HG02623 (cell line): Measurements from ENCODE around the gene SETD5.

Experiments
- ATAC-seq: cut with Tn5 transposase; IDR thresholded peaks from one replicate; pipeline ENCODE4 v1.9.1; 2021; ENCODE audit warnings: moderate library complexity; ENCODE audit not compliant: unreplicated experiment

SETD5 gene, protein sequence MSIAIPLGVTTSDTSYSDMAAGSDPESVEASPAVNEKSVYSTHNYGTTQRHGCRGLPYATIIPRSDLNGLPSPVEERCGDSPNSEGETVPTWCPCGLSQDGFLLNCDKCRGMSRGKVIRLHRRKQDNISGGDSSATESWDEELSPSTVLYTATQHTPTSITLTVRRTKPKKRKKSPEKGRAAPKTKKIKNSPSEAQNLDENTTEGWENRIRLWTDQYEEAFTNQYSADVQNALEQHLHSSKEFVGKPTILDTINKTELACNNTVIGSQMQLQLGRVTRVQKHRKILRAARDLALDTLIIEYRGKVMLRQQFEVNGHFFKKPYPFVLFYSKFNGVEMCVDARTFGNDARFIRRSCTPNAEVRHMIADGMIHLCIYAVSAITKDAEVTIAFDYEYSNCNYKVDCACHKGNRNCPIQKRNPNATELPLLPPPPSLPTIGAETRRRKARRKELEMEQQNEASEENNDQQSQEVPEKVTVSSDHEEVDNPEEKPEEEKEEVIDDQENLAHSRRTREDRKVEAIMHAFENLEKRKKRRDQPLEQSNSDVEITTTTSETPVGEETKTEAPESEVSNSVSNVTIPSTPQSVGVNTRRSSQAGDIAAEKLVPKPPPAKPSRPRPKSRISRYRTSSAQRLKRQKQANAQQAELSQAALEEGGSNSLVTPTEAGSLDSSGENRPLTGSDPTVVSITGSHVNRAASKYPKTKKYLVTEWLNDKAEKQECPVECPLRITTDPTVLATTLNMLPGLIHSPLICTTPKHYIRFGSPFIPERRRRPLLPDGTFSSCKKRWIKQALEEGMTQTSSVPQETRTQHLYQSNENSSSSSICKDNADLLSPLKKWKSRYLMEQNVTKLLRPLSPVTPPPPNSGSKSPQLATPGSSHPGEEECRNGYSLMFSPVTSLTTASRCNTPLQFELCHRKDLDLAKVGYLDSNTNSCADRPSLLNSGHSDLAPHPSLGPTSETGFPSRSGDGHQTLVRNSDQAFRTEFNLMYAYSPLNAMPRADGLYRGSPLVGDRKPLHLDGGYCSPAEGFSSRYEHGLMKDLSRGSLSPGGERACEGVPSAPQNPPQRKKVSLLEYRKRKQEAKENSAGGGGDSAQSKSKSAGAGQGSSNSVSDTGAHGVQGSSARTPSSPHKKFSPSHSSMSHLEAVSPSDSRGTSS (N-terminal part only)

DNA sequence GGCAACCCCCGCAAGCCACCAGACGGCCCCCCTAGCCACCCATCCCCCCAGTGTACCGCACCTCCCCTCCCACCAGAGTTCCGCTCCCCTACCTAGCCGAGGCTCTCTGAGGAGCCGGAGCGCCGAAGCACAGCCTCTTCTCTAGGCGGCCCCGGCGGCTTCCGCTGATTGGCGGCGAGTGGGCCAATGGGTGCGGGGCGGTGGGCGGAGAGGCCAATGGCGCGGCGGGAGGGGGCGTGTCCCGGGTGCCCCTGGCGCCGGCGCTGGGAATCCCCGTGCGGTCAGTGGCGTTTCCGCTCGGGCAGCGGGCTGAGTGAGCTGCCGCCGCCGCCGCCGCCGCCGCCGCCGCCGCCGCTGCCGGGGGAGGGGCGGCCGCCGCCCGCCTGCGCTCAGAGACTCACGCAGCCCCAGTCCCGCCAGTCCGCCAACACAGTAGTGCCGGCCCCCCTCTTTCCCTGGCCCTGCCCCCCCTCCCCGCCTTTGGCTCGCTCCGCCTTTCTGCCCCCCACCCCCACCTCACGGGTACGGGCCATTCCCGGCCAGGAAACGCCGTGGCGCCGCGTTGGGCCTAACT is at the start of gene SETD5:
TSS of gene SETD5 (plus strand) at position 284 of the 574 bp plus-strand sequence. CDS start 31,324 bp downstream, outside the sequence.
- peak; percentile 42 for ATAC-seq

DNA sequence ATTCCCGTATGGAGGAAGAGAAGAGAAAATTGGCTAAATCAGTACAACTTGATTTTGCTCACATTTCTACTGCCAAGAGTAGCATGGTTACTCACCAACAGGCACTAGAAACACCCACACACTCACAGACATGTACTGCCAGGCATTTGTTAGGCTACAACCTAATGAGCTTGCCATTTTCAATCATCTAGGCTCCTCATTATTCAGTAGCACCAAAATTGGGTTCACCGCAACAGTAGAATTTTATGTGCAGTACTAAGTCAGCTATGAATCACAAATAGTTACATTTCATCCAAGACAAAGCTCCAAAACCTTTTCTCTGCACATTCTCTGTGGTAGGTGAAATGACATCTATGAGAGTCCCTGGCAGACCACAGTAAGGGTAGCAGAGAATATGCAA is 49.5 kb upstream of the SETD5 start:
- ATAC-seq, result no peak

DNA sequence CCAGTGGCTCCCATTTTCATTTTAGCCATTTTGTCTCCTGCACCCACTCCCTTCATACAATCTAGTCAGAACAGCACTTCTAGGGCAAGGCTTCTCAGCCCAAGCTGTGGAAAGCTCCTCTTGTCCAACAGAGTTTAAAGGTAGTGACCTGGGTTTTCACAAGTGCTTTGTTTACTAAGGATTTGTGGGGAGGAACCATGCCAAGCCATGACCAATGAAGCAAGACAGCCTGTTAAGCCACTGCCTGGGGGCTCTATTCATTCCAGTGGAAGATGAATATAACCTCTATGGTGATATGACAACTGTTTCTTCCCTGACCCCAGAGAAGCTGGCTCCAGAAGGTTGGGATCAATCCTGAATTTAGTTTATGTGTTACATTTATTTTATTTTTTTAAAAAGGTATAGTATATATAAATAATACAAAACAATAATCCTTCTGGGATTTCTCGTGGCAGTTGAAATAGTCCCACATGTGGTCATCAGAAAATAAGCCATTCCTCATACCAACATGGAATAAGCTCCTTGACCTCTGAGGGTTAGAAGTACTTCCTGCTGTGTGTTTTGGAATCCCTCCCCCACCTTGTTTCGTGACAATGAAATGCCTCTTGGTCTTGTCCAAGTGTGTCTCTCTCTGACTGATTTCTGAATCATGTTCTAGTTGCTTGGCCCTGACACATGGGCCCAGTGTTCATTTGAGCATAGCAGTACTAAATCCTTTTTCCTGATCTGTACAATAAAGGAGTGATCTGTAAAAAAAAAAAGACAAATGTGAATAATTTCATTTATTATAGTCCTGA is 47.9 kb upstream of the SETD5 start:
- ATAC-seq, result no peak

DNA sequence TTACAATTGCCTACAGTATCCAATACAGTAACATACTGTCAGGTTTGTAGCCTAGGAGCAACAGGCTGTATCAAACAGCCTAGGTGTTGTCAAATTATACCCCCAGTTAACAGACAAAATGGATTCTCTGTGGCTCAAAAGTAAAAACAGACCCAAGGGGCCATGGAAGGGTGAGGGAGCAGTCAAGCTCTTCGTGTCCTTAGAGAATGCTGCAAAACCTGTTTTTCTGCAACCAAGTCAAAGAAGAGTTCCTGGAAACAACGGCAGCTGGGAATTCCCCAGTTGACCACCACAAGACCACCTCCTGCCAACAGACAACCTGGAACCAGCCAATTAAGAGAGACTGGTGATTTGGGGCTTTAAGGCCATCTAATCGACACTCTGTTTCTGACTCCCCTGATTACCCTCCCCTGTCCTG is 45.7 kb upstream of the SETD5 start:
- ATAC-seq, result no peak

DNA sequence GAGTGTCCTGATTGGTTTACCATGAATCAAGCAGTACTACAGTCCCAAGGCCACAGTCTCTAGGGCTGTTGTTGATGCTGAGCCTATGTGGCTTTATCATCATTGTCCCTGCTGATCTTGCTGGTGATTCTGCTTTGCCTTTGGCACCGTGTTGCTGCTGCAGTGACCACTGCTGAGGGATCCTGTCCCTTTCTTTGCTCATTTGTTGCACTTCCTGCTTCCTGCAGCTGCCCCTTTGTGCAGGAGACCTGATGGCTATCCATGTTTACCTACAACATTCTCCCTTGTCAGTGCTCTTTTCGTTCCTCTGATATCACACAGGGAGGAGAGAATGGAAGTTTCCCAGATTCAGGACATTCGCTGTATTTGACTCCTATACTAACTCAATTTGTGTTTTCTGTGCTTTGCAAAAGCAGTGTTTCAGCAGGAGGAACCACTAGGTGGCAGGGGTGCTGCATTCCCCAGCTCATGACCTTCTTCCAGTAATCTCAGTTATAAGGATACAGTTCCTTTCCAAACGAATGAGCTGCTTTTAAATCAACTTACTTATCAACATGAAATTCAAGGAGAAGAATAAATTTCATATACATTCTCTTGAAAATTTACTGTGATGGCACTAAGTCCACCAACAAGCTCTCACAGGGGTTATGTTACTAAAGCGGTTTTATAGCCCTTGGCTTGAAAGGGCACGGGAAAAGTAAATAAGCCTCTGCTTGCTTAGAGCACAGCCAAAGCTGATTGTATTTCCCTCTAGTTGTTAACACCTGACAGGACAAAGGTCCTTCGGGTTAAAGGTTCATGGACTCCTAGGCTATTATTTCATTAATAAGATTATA is 44.3 kb upstream of the SETD5 start:
- no peak for ATAC-seq

DNA sequence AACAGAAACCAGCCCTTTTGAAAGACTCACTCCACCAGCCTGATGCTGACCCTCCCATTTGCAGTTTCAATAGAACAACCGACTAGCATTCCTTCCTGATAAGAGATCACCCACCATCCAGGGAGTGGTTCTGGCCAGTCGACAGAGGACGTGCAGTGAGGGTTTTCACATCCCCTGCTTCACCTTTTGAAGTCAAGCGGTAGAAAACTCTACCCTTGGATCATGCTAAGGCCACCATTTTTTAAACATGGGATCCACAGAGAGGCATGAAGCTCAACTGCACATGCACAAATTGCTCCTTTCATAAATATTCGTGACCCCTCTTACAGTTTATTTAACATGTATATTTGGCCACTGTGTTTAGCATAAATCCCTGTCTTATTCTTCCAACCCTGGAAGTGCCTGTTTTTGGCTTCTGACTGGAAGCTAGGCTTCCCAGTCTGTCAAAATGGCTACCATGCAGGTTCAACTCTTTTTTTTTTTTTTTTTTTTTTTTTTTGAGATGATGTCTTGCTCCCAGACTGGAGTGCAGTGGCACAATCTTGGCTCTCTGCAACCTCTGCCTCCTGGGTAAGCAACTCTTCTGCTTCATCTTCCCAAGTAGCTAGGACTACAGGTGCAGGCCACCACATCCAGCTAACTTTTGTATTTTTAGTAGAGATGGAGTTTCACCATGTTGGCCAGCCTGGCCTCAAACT is 35.6 kb upstream of the SETD5 start:
- ATAC-seq, result no peak

DNA sequence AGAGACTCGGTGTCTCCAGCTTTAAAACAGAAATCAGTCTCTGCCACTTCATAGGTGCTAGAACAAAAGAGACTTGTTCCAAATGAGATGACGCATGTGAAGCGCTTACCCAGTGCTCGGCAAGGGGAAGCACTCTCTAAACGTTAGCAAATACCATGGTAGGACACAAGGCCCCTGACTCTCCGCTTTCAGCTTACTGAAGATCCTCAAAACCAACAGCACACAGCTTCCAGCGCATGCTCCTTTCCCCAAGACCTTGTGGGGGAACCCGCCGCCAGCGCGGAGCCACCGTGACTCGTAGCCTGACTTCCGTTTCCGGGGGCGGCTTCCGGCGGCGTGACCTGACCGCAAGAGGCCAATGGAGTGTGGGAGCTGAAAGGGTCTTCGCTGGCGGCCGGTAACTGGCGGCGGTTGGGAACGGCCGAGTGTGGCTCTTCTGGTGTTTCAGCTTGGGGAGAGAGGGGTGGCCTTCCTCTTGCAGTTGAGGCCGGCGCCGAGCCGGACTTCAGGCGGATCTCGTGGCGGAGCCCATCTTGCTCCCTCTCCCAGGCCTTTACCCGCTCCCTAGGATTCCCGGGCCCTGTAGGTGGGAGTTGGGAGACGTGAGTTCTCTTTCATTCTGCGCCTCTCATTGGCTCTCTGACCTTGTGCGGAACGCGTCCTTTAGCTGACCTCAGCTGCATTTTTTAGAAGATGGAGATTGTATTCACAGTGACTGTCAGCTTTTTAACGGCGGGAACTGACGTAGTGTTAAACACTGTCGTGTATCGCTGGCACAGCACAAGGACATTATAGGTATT is 34.5 kb upstream of the SETD5 start, which contains the start of gene THUMPD3:
TSS of gene THUMPD3 (plus strand) at position 324 of the 800 bp plus-strand sequence. CDS start 2,015 bp downstream, outside the sequence.
- ATAC-seq, result peak; percentile 93

DNA sequence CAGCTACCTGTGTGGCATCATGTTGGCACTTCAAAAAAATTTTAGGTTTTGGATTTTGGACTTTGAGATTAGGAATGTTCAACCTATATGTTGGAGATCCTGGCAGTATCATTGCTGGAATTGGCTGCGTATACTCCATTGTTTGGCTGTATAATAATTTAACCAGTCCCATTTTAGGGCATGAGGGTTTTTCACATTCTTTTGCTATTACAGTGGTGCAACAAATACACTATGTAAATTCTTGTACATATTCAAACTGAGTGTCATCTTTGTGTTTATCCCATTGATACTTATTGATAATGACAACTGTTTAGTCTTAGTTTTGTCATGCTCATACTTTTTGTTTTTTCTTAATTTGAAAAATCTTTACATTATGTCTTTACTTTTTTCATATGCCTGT is 27.9 kb upstream of the SETD5 start:
- no peak for ATAC-seq

DNA sequence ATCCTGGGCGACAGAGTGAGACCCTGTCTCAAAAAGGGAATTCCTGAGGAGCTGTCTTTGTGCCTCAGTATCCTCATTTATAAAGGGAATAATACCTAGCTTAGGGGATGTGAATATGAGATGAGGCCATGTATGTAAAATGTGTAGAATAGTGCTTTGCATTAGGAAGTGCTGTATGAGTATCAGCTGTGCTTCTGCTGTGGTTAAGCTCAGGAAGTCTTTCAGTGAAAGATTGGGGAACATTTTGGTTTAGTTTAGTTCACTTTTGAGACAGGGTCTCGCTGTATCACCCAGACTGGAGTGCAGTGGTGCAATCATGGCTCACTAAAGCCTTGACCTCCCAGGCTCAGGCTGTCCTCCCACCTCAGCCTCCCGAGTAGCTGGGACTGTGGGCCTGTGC is 23.9 kb upstream of the SETD5 start:
- no peak for ATAC-seq

DNA sequence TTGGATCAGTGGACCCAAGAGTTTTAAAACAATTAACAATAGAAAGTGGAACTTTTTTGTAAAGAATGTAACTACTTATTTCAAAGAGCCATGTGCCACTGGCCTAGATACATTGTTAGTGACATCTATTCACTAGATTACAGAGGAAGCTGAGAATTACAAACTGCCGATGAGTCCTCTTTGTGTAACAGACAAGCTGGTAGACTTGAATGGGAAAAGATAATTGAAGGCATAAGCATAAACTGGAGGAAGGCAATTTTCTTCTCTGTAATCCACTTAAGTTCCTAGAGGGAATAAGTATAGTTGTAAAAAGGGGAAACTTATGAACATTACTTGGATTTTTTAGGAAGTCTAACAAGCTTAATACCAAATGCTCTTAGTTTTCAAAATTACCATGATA is 19.4 kb upstream of the SETD5 start:
- ATAC-seq, result no peak

DNA sequence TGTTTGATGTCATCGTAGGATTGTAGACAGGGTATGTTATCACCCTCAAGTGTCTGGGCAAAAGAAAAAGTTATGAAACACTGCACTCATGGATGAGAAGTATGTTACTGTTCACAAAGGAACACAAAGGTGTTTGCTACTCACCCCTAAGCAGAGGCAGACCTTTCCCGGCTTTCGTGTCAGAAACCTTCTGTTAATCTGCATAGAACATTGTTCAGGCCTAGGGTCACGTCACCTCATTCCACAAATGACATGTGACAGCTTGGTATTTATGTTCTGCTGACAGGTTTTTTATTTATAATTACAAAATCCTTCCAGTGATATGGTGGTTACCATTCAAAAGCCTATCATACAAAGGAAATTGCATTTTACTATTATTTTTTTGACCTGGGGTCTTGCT is 18.1 kb upstream of the SETD5 start:
- no peak for ATAC-seq

DNA sequence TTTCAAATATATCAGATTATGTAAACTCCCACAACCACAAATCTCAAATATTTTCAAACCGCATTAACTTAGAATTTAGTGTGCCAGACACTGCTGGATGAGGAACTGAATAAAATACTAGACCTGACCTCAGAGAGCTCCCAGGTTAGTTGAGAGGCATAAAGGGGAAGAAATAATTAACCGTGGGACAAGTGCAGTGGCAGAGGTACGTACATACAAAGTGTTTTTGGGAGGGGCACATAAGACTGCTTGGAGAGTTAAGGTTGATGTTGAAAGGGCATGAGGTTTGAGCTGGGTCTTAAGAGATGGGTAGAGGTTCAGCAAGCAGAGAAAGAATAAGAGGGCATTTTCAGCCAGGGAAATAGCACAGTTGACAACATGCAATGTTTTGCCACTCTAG is 17.4 kb upstream of the SETD5 start:
- ATAC-seq, result no peak

DNA sequence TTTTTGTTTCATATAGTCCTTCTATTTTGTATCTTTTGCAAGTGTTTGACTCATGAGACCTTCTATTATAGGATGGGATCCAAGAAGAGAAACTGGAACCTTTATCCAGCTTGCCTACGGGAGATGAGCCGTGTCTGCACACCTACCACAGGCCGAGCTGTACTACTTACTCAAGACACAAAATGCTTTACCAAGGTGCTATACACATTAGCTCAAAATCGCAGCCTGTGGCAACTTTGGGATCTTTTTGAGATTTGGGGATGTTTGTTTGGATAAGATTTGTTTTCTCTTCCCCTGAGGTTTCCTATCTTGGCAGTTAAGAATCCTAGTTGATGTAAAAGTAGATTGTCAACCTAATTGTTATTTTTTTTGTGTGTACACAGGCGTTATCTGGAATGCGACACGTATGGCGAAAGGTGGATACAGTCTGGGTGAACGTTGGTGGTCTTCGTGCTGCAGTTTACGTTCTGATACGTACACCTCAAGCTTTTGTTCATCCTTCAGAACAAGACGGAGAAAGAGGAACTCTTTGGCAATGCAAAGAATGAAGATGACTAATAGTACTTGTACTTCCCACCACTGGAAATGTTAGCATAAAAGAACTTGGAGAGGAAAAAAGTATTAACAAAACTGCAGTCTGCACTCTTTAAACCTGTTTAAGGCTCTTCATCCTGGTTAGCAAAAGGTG is 13.1 kb upstream of the SETD5 start:
- ATAC-seq, result no peak

DNA sequence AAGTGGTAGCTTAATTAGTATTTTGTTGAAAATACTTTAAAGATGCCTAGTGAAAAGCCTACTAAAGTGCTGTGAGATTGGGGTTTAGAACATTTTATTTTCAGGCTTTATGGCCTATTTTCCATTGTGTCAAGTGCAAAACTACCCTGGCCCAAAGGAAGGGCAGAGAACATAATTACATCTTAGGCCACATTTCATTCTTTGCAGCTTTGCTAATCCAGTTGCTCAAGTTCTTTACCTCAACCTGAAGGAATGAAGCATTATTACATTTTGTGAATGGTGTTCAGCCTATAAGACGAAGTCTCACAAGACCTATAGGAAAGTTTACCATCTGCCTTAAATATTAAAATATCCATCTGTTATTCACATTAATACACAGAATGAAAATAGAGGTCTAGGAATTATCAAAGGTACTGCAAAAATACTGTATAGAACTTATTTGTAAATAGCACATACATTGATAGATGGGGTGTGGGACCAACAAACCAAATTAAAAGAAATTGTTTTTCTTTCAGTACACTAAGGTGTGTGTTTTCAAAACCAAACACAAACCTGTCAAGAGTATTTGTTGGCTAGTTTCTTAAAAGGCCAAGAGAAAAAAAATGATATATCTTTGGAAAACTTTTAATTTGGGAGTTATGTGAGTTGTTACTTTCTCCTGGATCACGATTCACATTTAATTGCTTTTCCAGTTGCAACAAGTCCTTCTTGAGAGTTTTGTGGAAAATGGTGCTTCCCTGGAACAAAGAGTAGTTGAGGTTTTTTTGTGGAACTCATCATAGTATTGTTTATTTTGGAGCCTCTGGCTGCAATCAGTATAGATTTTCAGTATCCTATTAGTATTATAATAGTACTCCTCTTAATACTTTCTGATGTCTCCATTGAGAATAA is 12.0 kb upstream of the SETD5 start:
- no peak for ATAC-seq

DNA sequence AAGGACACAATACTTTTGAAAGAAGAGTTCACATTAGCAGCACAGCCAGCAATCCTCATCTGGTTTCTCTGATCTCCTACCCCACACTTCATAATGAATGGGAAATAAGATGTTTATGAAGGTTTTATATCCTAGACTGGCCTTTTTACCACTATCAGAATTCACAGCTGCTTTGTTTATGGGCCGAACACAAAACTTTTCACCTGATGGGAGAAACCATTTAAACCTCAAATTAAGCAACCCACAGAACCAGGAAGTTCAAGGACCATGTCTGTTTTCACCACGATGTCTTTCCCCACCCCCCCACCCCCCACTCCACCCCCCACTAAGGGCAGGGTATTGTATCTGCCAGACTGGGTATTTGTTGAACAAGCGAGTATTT is 11.3 kb upstream of the SETD5 start:
- ATAC-seq, result no peak
